AG04450 (cell line): ENCODE measurements around the gene AHCY. TPM values are rescaled to one million over a fixed set of nuclear protein-coding genes. Genes with fewer than 3 reads are reported as not detected.
"Not testable (repeated sequence)": the region's sequence is repeated elsewhere in the genome, so short reads cannot be mapped to it uniquely, and the experiment has no call there.

Experiments
- CTCF ChIA-PET: fragments of 300-600, 350-600 bp; formaldehyde crosslinking; extraction: SDS; loops from one replicate; lab custom pipeline; 2022; ENCODE audit warnings: antibody characterized with exemption, inconsistent platforms; lab: Charles Lee
- POLR2A ChIA-PET: fragments of 350-600 bp; formaldehyde crosslinking; extraction: SDS; loops from one replicate; lab custom pipeline; 2021; ENCODE audit warnings: antibody characterized with exemption, inconsistent platforms; lab: Yijun Ruan, JAX
- DNase-seq: peaks from one replicate; pipeline ENCODE4 v3.0.0-alpha.2; 2011; ENCODE audit warnings: low read depth, low spot score
- H3K27ac ChIP-seq: one replicate; pipeline ENCODE4 v1.5.1; 2012; ENCODE audit warnings: low read depth, low read length, control low read depth
- H3K27me3 ChIP-seq: one replicate; pipeline ENCODE4 v1.6.0; 2012; ENCODE audit warnings: low read length; ENCODE audit not compliant: control insufficient read depth, insufficient read depth
- H3K4me3 ChIP-seq: 2 replicates; pipeline ENCODE4 v1.5.1; 2011; ENCODE audit warnings: mild to moderate bottlenecking, low read depth, low read length, control low read depth
- H3K9me3 ChIP-seq: 2 replicates; pipeline ENCODE4 v1.5.1; 2012; ENCODE audit warnings: low read length; ENCODE audit not compliant: control insufficient read depth, insufficient read depth
- polyA plus RNA-seq: library from polyadenylated mRNA; depleted of rRNA; stranded (reverse); fragments of >200 nt; gene quantifications from 2 replicates; pipeline ENCODE4 v1.2.3, GENCODE V29; 2011
- TF ChIP-seq, protein P1 (sequence below): IDR thresholded peaks from 2 replicates; pipeline ENCODE4 v1.5.1; 2011; ENCODE audit warnings: low read depth, low read length, control low read depth, inconsistent platforms

The AHCY gene
- polyA plus RNA-seq, 1 experiment = 101 TPM

DNA sequence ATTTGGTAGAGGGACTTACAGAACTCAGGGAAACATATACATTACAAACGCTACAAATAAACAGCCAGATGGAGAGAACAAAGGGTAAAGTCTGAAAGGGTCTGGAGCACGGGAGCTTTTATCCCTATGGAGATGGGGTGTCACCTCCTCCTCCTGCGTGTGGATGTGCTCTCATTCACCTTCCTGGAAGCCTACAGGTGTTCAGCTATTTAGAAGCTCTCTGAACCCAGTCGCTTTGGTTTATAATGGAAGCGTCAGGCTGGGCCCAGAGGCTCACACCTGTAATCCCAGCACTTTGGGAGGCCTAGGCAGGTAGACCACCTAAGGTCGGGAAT is 42.2 kb upstream of the AHCY start:
- H3K9me3 ChIP-seq = no peaks in the 10 kb centered on the region
- TF ChIP-seq, protein P1, sequence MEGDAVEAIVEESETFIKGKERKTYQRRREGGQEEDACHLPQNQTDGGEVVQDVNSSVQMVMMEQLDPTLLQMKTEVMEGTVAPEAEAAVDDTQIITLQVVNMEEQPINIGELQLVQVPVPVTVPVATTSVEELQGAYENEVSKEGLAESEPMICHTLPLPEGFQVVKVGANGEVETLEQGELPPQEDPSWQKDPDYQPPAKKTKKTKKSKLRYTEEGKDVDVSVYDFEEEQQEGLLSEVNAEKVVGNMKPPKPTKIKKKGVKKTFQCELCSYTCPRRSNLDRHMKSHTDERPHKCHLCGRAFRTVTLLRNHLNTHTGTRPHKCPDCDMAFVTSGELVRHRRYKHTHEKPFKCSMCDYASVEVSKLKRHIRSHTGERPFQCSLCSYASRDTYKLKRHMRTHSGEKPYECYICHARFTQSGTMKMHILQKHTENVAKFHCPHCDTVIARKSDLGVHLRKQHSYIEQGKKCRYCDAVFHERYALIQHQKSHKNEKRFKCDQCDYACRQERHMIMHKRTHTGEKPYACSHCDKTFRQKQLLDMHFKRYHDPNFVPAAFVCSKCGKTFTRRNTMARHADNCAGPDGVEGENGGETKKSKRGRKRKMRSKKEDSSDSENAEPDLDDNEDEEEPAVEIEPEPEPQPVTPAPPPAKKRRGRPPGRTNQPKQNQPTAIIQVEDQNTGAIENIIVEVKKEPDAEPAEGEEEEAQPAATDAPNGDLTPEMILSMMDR = no peak
- H3K27ac ChIP-seq = no peak overlapping the region
- no peak for DNase-seq
- ChIA-PET CTCF (no interaction called here), POLR2A (no interaction called here)
- no peak overlapping the region for H3K4me3 ChIP-seq
- H3K27me3 ChIP-seq = no peaks in the 10 kb centered on the region

DNA sequence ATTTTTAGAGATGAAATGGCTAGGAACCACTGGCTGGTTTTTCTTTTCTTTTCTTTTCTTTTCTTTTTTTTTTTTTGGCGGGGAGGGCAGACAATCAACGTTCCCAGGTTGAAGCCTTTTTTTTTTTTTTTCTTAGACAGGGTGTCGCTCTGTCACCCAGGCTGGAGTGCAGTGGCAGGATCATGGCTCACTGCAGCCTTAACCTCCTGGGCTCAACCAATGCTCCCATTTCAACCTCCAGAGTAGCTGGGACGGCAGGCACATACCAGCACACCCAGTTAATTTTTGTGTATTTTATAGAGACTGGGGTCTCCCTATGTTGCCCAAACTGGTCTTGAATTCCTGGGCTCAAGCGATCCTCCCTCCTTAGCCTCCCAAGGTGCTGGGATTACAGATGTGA is 41.1 kb upstream of the AHCY start:
- TF ChIP-seq, protein P1 = no peak
- ChIA-PET CTCF (interaction anchor here (1.5 kb wide), 1 partner anchor 32 kb away, joined by 3 read pairs; no protein-coding TSS in a partner anchor), POLR2A (no interaction called here)
- Histone ChIP-seq H3K9me3 (no peaks in the 10 kb centered on the region), H3K27ac (no peak overlapping the region), H3K4me3 (no peak overlapping the region), H3K27me3 (no peaks in the 10 kb centered on the region)
- DNase-seq = no peak

DNA sequence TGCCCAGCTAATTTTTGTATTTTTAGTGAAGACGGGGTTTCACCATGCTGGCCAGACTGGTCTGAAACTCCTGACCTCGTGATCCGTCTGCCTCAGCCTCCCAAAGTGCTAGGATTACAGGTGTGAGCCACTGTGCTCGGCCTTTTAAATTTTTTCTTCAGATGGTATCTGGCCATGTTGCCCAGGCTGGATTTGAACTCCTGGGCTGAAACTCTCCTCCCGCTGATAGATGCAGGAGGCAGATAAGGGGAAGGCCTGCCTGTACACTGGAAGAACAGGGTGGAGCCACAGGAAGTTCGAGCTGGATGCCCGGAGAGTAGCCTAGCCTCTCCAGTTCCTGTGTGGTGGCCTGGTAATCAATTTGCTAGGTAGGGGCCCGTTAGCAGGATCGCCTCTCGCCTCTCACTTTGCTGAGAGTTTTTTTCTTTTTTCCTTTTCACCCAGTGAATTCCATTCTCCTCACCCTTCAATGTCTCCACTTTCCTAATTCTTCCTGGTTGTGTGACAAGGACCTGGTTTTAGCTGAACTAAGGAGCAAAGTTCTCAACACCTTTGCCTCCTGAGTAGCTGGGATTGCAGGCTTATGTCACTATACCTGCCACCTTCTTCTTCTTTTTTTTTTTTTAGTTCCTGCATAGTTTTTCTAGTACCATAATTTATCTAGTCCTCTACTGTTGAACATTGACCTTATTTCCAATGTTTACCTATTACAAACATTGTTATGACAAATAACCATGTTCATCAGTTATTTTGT is 40.5 kb upstream of the AHCY start:
- TF ChIP-seq, protein P1 = no peak
- POLR2A ChIA-PET = no interaction called here
- Histone ChIP-seq H3K9me3 (no peaks in the 10 kb centered on the region), H3K27me3 (no peaks in the 10 kb centered on the region), H3K27ac (no peak overlapping the region), H3K4me3 (no peak overlapping the region)
- CTCF ChIA-PET = interaction anchor here (1.5 kb wide), 1 partner anchor 31 kb away, joined by 3 read pairs; no protein-coding TSS in a partner anchor
- no peak for DNase-seq

DNA sequence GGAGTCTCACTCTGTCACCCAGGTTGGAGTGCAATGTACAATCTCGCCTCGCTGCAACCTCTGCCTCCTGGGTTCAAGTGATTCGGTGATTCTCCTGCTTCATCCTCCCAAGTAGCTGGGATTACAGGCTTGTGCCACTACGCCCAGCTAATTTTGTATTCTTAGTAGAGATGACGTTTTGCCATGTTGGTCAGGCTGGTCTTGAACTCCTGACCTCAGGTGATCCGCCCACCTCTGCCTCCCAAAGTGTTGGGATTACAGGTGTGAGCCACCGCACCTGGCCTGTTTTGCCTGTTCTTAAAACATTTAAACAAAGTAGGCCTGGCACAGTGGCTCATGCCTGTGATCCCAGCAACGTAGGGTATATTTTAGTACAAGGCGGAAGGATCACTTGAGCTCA is 38.0 kb upstream of the AHCY start:
- DNase-seq, H3K4me3 ChIP-seq, POLR2A ChIA-PET, H3K27ac ChIP-seq, H3K27me3 ChIP-seq, H3K9me3 ChIP-seq: not testable (repeated sequence)
- CTCF ChIA-PET = interaction anchor here (1.8 kb wide), 1 partner anchor 28 kb away, joined by 3 read pairs; no protein-coding TSS in a partner anchor

DNA sequence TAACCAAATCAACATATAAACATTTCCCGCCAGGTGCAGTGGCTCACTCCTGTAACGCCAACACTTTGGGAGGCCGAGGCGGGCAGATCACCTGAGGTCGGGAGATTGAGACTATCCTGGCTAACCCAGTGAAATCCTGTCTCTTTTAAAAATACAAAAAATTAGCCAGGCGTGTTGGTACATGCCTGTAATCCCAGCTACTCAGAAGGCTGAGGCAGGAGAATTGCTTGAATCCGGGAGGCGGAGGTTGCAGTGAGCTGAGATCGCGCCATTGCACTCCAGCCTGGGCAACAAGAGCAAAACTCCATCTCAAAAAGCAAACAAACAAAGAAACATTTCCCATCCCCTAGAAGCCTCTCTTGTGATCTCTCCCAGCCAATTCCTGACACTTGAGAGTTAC is 37.6 kb upstream of the AHCY start:
- POLR2A ChIA-PET = not testable (repeated sequence)
- CTCF ChIA-PET = interaction anchor here (1.8 kb wide), 1 partner anchor 28 kb away, joined by 3 read pairs; no protein-coding TSS in a partner anchor

DNA sequence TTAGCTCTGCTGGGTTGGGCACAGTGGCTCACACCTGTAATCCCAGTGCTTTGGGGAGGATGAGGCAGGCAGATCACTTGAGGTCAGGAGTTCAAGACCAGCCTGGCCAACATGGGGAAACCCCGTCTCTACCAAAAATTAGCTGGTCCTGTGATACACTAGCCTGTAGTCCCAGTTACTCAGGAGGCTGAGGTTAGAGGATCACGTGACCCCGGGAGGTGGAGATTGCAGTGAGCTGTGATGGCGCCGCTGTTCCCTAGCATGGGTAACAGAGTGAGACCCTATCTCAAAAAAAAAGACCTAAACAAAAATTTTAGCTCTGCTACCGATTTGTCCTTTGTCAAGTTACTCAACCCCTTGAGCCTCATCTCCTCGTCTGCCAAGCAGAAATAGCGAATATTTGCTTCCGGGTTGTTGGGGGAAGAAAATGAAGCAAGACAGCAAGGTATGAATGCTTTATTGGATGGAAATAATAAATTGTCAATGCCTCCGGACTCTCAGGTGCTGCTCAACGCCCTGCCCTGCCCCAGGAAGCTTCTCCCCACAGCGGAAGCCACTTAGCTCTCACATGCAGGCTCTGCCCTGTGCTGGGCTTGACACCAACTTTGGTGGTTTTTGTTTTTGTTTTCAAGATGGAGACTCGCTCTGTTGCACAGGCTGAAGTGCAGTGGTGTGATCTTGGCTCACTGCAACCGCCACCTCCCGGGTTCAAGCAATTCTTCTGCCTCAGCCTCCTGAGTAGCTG is 35.0 kb upstream of the AHCY start:
- POLR2A ChIA-PET = no interaction called here
- no peak overlapping the region for H3K27ac ChIP-seq
- DNase-seq = no peak
- no peaks in the 10 kb centered on the region for H3K9me3 ChIP-seq
- TF ChIP-seq, protein P1 = no peak
- H3K27me3 ChIP-seq = no peaks in the 10 kb centered on the region
- H3K4me3 ChIP-seq = no peak overlapping the region
- CTCF ChIA-PET = interaction anchor here (3.7 kb wide), 1 partner anchor 25 kb away, joined by 15 read pairs; no protein-coding TSS in a partner anchor

More for the DNA sequence above, 37.6 kb upstream of the AHCY start:
- DNase-seq, H3K27ac ChIP-seq, H3K4me3 ChIP-seq, H3K27me3 ChIP-seq, H3K9me3 ChIP-seq: not testable (repeated sequence)
